Muscle of leg (tissue), 11 donors: ENCODE results near the gene CCDC184. TPM values are rescaled to one million over a fixed set of nuclear protein-coding genes. Genes with fewer than 3 reads are reported as not detected.

Experiments used
- DNase-seq: peaks from one replicate; pipeline ENCODE4 v3.0.0; 2013
- H3K27ac ChIP-seq: one replicate; pipeline ENCODE4 v1.5.1; 2013; ENCODE audit warnings: mild to moderate bottlenecking, low read length, control low read depth
- H3K27me3 ChIP-seq: one replicate; pipeline ENCODE4 v1.6.1; 2013; ENCODE audit warnings: low read length; ENCODE audit not compliant: control insufficient read depth, insufficient read depth
- H3K36me3 ChIP-seq: one replicate; pipeline ENCODE4 v1.6.1; 2013; ENCODE audit warnings: low read length; ENCODE audit not compliant: control insufficient read depth, insufficient read depth
- H3K4me1 ChIP-seq: one replicate; pipeline ENCODE4 v1.6.1; 2013; ENCODE audit warnings: low read length; ENCODE audit not compliant: control insufficient read depth, insufficient read depth
- H3K4me3 ChIP-seq: one replicate; pipeline ENCODE4 v1.5.1; 2013; ENCODE audit warnings: low read length, control low read depth
- H3K9me3 ChIP-seq: replicated peaks from 2 replicates; pipeline ENCODE4 v1.6.1; 2013; ENCODE audit warnings: low read depth, low read length; ENCODE audit not compliant: control insufficient read depth
- WGBS: methylation state at CpG from one replicate; pipeline ENCODE4 v1.1.5; 2013; ENCODE audit warnings: missing lambda C conversion rate; ENCODE audit not compliant: insufficient coverage; 5-methylcytosine and 5-hydroxymethylcytosine counted together
- polyA plus RNA-seq, 8 donors: library from polyadenylated mRNA; unstranded; fragments of 120-200 nt; gene quantifications; one replicate each; pipeline versions ENCODE4 v1.2.1 to v1.2.3, GENCODE V29; 2013; ENCODE audit warnings: inconsistent platforms in 1 of 8, low replicate concordance in 1 of 8; ENCODE audit not compliant: insufficient read length in 8 of 8, insufficient read depth in 1 of 8
- total RNA-seq: library from RNA; stranded (reverse); fragments of 120-200 nt; gene quantifications from one replicate; pipeline ENCODE4 v1.2.4, GENCODE V29; 2013

The CCDC184 gene
- total and polyA plus RNA-seq, 9 donors = 0.60 to 3.3 (median 1.2) TPM

GRCh38 chr12:48189331-48190125, 6.1 kb downstream of the CCDC184 start:
- WGBS = 0% methylated on average over 1 of the region's 6 CpGs
- H3K27ac ChIP-seq = no peak overlapping the region
- DNase-seq = peak; percentile 80
- no peak overlapping the region for H3K4me3 ChIP-seq
- H3K4me1 ChIP-seq = peaks cover 5% of the 10 kb centered on the region
- no peaks in the 10 kb centered on the region for H3K9me3 ChIP-seq
- peaks cover 32% of the 10 kb centered on the region for H3K27me3 ChIP-seq
- no peaks in the 10 kb centered on the region for H3K36me3 ChIP-seq

DNA sequence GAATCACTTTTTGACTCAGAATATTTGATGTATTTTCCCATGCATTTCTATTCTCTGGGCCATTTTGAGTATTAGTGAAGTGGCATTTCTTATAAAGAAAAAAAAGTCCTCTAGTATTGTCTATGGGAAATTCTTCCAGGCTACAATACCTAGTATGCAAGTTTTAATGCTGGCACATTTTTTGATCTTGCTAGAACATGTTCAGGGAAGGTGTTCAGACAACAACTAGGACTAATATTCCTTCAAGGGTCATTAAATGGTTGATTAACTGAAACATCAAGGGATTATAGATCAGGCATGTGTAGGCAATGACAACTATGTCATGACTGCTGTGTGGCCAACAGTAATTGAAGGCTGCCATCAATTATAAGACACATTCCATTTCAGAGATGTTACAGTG, 7.7 kb downstream of the CCDC184 start:
- H3K27me3 ChIP-seq = peaks cover 16% of the 10 kb centered on the region
- H3K4me1 ChIP-seq = no peaks in the 10 kb centered on the region
- no peaks in the 10 kb centered on the region for H3K36me3 ChIP-seq
- no peaks in the 10 kb centered on the region for H3K9me3 ChIP-seq
- H3K4me3 ChIP-seq = no peak overlapping the region
- H3K27ac ChIP-seq = no peak overlapping the region
- DNase-seq = no peak

GRCh38 chr12:48192861-48193260, 9.4 kb downstream of the CCDC184 start:
- Histone ChIP-seq H3K9me3 (no peaks in the 10 kb centered on the region), H3K4me1 (peaks cover 7% of the 10 kb centered on the region), H3K36me3 (no peaks in the 10 kb centered on the region), H3K4me3 (no peak overlapping the region), H3K27me3 (peaks cover 8% of the 10 kb centered on the region), H3K27ac (no peak overlapping the region)
- DNase-seq = no peak
- no CpG with 5 or more reads among the region's 1 CpG for WGBS

DNA sequence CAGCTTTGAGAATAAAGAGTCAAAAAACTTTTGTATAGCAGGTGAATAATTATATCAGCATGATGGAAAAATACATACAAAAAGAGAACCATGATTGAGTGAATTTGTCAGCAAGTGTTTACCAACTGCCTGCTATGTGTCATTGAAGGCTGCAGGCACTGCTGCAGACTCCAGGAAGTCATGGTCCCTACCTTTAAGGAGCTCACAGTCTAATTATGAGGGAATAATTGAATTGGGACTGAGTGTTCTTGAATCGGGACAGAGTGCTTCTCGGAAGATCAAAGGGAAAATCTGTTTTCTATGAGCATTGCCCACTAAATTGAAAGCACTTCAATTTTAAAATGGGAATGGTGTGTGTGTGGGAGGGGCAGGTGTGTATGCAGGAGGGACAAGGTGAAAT, 10.2 kb downstream of the CCDC184 start:
- WGBS = no CpG with 5 or more reads among the region's 2 CpGs
- no peak overlapping the region for H3K27ac ChIP-seq
- H3K4me1 ChIP-seq = peaks cover 8% of the 10 kb centered on the region
- H3K27me3 ChIP-seq = peaks cover 2% of the 10 kb centered on the region
- no peaks in the 10 kb centered on the region for H3K9me3 ChIP-seq
- H3K36me3 ChIP-seq = no peaks in the 10 kb centered on the region
- no peak overlapping the region for H3K4me3 ChIP-seq
- no peak for DNase-seq

DNA sequence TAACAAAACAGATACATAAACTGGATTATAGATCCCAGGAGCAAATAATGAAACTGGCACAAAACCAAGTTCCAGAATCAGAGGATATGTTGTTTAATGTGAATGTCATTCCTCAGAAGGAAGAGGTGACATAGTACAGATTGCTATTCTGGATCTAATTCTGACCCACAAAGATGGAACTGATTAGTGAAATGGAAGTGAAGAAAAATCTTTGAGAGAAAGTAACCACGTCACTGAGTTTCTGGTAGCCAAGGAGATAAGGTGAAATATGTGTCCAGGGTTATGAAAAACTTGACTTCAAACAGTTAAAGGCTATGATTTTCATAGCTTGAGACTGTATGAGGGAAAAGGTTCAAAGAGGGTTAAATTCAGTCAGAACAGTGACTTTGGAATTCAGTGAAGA, 11.4 kb downstream of the CCDC184 start:
- H3K4me1 ChIP-seq = peaks cover 12% of the 10 kb centered on the region
- 38% methylated on average over 1 of the region's 1 CpG for WGBS
- DNase-seq = no peak
- H3K4me3 ChIP-seq = no peak overlapping the region
- H3K36me3 ChIP-seq = no peaks in the 10 kb centered on the region
- no peak overlapping the region for H3K27ac ChIP-seq
- no peaks in the 10 kb centered on the region for H3K9me3 ChIP-seq
- H3K27me3 ChIP-seq = peaks cover 2% of the 10 kb centered on the region

DNA sequence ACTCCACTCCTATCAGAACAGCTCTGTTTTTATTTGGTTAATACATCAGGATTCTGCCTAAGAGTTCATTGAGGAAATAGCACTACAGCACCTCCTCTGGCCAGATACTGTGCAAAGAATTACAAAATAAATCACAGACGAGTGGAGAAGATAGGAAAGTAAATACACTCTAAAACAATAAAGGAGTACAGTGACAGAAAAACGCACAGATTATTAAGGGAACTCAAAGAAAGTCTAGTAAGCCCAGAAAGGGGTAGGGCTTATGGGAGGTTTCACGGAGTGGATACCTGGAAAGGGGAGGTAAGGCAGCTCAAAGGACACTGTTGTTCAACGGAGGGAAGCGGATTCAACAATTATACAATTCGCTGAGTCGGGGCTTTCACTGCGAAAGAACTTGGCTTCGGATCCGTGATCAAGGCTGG, 14.1 kb downstream of the CCDC184 start:
- DNase-seq = peak; percentile 68
- 0% methylated on average over 9 of the region's 10 CpGs for WGBS
- Histone ChIP-seq H3K4me3 (peak overlapping the region; percentile 89), H3K27ac (peak overlapping the region; percentile 97), H3K27me3 (peaks cover 2% of the 10 kb centered on the region), H3K36me3 (no peaks in the 10 kb centered on the region), H3K9me3 (peaks cover 3% of the 10 kb centered on the region), H3K4me1 (peaks cover 12% of the 10 kb centered on the region)

DNA sequence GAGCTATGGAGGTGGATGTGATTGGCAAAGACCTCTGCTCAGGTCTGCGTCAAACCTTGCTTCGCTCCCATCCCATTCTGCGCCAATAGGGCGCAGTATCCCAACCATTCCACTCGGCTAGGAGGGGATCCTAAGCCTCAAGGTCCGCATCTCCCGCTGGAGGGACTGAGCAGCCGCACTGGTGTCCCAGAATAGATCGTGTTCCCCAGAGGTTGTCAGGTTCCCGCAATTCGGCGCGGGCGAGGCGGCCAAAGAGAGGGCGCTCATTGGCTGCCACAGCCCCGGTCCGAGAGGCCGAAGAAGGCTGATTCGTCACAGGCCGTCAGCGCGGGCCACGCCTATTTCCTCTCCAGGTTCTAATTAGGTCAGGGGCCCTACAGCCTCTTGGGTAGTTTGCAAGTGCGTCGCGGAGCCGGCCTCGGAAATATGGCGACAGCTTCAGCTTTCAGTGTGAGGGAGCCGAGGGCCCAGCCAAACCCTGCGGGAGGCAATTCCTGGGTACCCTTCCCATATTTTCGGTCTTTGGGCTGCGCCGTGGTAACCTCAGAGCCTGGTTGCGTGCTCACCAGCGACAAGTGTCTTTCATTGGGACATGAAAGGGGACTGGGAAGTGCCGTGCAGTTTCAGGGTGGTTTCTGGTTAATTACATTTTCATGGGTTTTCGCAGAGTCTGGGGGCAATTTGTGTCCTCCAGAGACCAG, 14.7 kb downstream of the CCDC184 start:
- peak overlapping the region; percentile 97 for H3K27ac ChIP-seq
- 0% methylated on average over 33 of the region's 39 CpGs for WGBS
- DNase-seq = peak; percentile 98
- H3K4me1 ChIP-seq = peaks cover 12% of the 10 kb centered on the region
- H3K4me3 ChIP-seq = peak overlapping the region; percentile 89
- H3K36me3 ChIP-seq = no peaks in the 10 kb centered on the region
- H3K27me3 ChIP-seq = peaks cover 2% of the 10 kb centered on the region
- peaks cover 4% of the 10 kb centered on the region for H3K9me3 ChIP-seq

- Histone ChIP-seq H3K27ac (peak overlapping the region; percentile 97), H3K36me3 (no peaks in the 10 kb centered on the region), H3K4me1 (peaks cover 12% of the 10 kb centered on the region), H3K4me3 (peak overlapping the region; percentile 89), H3K9me3 (peaks cover 4% of the 10 kb centered on the region), H3K27me3 (peaks cover under 1% of the 10 kb centered on the region)
- peak; percentile 48 for DNase-seq
- 7% methylated on average over 25 of the region's 26 CpGs for WGBS
Observed at GRCh38 chr12:48198672-48198971, 15.2 kb downstream of the CCDC184 start.

GRCh38 chr12:48198985-48199384, 15.5 kb downstream of the CCDC184 start:
- Histone ChIP-seq H3K4me3 (peak overlapping the region; percentile 89), H3K9me3 (peaks cover 4% of the 10 kb centered on the region), H3K36me3 (no peaks in the 10 kb centered on the region), H3K4me1 (peaks cover 12% of the 10 kb centered on the region), H3K27ac (peak overlapping the region; percentile 97), H3K27me3 (no peaks in the 10 kb centered on the region)
- DNase-seq = no peak
- WGBS = no CpG with 5 or more reads among the region's 10 CpGs

DNA sequence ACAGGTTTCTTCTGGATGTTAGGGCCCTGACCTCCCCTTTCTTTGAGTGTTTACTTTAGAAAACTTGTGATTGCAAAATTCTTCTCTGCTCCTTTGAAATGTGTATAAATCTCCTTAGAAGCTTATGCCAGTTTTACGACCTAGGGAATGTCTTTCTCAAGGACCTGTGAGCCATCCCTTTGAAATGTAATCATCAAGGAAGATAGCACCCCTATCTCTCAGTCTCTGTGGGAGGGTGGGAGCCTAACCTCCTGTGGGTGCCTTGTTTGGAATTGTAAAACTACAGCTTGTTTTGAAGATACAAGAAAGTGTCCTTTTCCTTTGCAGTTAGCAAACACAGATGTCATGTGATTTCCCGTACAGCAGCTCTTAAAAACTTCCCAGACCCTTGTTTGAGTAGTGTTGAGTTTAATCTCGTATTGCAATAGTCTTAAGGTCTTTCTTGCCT, 16.4 kb downstream of the CCDC184 start:
- DNase-seq = peak; percentile 40
- Histone ChIP-seq H3K4me1 (peaks cover 12% of the 10 kb centered on the region), H3K4me3 (no peak overlapping the region), H3K36me3 (no peaks in the 10 kb centered on the region), H3K9me3 (peaks cover 6% of the 10 kb centered on the region), H3K27ac (no peak overlapping the region), H3K27me3 (no peaks in the 10 kb centered on the region)
- WGBS = no CpG with 5 or more reads among the region's 3 CpGs
